Cardiac fibroblast (primary cell): ENCODE results near the gene SMPD2.

Experiments used
- DNase-seq, 2 donors: peaks; one replicate each; pipeline versions ENCODE4 v3.0.0 to v3.0.0-alpha.2; 2010; ENCODE audit warnings: low read depth in 2 of 2
- H3K4me3 ChIP-seq, 2 donors: replicated peaks in 1 of 2; 1 replicate in 1 of 2; 2 replicates in 1 of 2; pipeline ENCODE4 v1.5.1; 2011; ENCODE audit warnings: low read depth in 2 of 2, low read length in 2 of 2, mild to moderate bottlenecking in 2 of 2, moderate library complexity in 1 of 2
- TF ChIP-seq, protein P1 (sequence below): IDR thresholded peaks from one replicate; pipeline ENCODE4 v1.5.1; 2011; ENCODE audit warnings: low read depth, mild to moderate bottlenecking, low read length, inconsistent platforms

The SMPD2 gene

DNA sequence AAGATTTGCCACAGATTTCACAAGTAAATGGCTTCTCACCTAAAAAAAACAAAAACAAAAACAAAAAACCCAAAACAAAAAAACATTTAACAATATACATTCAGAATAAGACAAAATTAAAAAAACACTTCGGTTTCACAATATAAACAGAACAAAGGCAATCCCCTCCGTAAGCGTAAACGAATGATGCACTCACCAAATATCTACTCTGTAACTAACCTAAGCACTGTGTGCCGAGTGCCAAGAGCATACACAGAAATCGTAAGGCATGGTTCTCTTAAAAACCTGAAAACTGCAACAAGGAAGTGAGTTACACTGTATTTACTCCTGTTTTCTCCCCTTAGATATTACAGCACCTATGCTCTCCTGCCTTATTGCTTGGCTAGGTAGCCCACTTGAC, 27.2 kb downstream of the SMPD2 start:
- no peak for DNase-seq
- no peak overlapping the region for H3K4me3 ChIP-seq
- TF ChIP-seq, protein P1, sequence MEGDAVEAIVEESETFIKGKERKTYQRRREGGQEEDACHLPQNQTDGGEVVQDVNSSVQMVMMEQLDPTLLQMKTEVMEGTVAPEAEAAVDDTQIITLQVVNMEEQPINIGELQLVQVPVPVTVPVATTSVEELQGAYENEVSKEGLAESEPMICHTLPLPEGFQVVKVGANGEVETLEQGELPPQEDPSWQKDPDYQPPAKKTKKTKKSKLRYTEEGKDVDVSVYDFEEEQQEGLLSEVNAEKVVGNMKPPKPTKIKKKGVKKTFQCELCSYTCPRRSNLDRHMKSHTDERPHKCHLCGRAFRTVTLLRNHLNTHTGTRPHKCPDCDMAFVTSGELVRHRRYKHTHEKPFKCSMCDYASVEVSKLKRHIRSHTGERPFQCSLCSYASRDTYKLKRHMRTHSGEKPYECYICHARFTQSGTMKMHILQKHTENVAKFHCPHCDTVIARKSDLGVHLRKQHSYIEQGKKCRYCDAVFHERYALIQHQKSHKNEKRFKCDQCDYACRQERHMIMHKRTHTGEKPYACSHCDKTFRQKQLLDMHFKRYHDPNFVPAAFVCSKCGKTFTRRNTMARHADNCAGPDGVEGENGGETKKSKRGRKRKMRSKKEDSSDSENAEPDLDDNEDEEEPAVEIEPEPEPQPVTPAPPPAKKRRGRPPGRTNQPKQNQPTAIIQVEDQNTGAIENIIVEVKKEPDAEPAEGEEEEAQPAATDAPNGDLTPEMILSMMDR = no peak

DNA sequence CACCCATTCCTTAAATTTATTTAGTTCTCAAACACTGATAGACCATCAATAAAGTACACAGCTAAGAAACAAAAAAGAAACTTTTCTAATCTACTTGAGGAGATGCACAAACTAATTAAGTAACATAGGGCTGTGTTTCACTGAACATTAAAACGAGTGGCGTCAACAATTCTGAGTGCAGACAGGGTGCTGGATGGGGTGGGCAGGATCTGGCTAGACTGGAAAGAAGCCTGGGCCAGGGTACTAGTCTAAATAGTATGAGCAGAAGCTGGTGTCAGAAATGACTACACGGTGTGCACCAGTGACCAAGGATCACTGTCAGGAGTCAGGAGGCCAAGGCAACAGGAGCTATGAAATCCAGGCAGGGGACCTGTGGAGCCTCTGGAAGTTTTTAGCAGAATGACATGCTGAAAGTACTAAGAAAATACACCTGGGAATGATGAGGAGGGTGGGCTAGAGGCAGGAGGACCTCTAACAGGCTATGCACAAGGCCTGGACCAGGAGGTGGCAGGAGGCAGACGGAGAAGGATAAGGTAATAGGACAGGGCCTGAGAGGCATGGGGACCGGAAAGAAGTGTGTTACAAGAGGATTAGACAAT, 29.2 kb downstream of the SMPD2 start:
- no peak for DNase-seq
- H3K4me3 ChIP-seq = no peak overlapping the region
- TF ChIP-seq, protein P1 = no peak

DNA sequence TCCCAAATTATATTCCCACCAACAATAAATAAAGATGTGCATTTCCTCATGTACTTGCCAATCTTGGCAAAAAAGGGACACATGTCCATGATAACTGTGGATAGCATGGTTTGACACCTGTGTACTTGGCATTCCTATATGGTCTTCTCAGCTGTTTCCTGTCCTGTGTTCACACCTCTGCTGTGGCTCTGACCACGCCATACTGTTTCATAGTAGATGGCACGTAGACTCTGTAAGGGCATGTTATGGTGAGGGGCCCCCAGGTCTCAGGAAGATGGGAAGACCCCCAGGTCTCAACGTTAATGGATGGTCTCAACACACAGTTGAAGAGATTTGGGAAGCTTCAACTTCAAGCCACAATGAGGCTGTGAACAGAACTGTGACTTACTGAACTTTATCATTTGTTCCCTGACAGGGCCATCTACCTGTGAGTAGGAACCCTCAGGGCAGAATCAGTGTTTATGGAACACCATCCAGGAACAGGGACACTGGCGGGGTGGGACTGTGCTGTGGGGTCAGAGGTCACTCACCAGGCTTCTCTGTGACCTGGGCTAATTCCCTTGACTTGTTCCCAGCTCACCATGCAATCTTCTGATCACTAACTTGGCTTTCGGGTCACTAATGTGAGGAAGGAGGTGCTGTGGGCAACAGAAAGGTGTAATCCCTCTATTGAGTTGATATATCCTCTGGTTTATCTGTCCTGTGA, 30.7 kb downstream of the SMPD2 start:
- no peak for DNase-seq
- TF ChIP-seq, protein P1 = no peak
- H3K4me3 ChIP-seq = no peak overlapping the region

DNA sequence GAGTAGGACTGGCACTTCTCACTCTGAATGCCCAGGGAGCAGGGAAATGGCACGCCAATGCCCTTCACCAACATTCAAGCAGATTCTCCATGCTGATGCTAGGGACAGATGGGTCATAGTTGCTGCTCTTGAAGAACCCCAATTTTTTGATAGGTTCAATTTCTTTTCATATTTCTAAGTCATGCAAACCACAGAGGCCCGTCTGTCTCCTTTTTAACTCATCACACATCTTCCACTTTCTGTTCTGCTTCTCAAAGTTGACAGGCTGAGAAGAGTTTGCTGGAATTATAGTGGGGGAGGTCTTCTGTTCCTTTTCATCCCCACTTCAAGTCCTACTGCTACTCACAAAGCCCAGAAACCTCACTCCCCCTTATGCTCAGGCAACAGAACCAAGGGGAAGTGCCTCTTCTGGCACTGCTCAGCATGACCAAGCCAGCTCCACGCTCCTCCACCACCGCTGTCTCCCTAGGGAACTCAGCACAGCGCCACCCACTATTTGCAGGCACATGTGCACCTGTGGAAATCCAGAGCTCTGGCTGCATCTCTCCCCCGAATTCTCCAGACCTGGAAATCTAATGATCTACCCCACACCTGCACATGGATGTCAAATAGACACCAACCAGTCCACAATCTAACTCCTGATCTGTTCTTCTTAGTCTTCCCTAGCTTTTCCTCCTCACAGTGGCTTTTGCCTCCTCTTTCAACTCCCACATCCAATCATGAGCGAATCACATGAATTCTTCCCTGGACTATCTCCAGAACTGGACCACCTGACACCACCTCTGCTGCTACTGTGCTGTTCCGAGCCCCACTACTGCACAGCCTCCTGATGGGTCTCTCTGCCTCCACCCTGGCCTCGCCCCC, 31.8 kb downstream of the SMPD2 start:
- DNase-seq = no peak
- no peak overlapping the region for H3K4me3 ChIP-seq
- TF ChIP-seq, protein P1 = no peak

DNA sequence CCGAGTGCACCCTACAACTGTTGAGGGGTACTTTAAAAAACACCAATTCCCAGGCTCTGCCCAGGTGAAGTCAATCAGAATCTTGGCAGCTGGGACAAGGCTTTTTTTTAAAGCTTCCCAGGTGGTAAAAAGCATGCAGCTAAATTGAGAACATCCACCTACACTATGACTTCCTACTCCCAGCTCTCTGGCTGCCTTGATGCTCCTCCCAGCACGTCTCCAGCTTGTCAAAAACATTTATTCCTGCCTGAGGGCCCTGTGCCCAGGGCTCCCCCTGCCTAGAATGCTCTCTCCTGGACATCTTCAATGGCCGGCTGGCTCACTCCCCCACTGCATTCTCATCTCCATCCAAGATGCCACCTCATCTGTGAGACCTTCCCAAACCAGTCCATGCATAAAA, 32.6 kb downstream of the SMPD2 start:
- no peak for DNase-seq
- H3K4me3 ChIP-seq = no peak overlapping the region
- TF ChIP-seq, protein P1 = no peak

DNA sequence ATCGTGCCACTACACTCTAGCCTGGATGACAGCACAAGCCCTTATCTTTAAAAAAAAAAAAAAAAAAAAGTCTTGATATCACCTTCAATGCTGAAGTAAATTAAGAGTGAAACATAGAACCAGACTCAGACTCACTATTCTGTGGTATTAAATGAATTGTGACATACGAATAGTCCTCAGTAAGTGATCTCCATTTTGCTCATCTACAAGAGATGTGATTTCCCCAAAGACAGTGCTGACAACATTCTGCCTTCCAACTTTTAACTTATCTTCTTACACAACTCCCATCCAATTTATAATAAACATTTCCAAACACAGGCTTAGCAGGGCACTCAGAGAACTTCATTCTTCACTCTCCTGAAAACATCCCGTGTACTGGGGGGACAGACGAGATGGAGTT, 34.5 kb downstream of the SMPD2 start:
- DNase-seq = no peak
- no peak overlapping the region for H3K4me3 ChIP-seq
- TF ChIP-seq, protein P1 = no peak
